HL-60 (cell line): ENCODE results near the gene TRNP1.

ENCODE experiments used
- DNase-seq, 2 experiments: peaks; one replicate each; pipeline ENCODE4 v3.0.0-alpha.2; 2010 to 2020; ENCODE audit warnings: low read depth in 1 of 2, low spot score in 1 of 2
- H3K27ac ChIP-seq: fragments of 250-450 bp; sonication (Bioruptor Pico); replicated peaks from 2 replicates; pipeline ENCODE4 v1.5.1; 2020; ENCODE audit warnings: mild to moderate bottlenecking, moderate library complexity
- H3K27me3 ChIP-seq: fragments of 250-450 bp; sonication (Bioruptor Pico); 2 replicates; pipeline ENCODE4 v1.5.1; 2021; ENCODE audit warnings: mild to moderate bottlenecking, moderate library complexity; ENCODE audit not compliant: insufficient read depth, poor library complexity, severe bottlenecking
- H3K4me3 ChIP-seq: replicated peaks from 2 replicates; pipeline ENCODE4 v1.5.1; 2011; ENCODE audit warnings: mild to moderate bottlenecking, control low read depth, low read length; ENCODE audit not compliant: insufficient read depth
- GABPA ChIP-seq: IDR thresholded peaks from 2 replicates; pipeline ENCODE4 v1.6.1; 2012; ENCODE audit warnings: low read depth
- POLR2AphosphoS5 ChIP-seq: IDR thresholded peaks from 2 replicates; pipeline ENCODE4 v1.6.1; 2012; ENCODE audit warnings: low read depth
- SPI1 ChIP-seq: IDR thresholded peaks from 2 replicates; pipeline ENCODE4 v1.6.1; 2012; ENCODE audit warnings: low read depth, mild to moderate bottlenecking, borderline replicate concordance
- TF ChIP-seq, protein P1 (sequence below): IDR thresholded peaks from 2 replicates; pipeline ENCODE4 v1.6.1; 2012; ENCODE audit warnings: low read depth; ENCODE audit not compliant: insufficient replicate concordance
- TF ChIP-seq, protein P2 (sequence below): IDR thresholded peaks from one replicate; pipeline ENCODE4 v1.5.1; 2011; ENCODE audit warnings: low read length, control low read depth, inconsistent platforms; ENCODE audit not compliant: insufficient read depth

TRNP1 gene

DNA sequence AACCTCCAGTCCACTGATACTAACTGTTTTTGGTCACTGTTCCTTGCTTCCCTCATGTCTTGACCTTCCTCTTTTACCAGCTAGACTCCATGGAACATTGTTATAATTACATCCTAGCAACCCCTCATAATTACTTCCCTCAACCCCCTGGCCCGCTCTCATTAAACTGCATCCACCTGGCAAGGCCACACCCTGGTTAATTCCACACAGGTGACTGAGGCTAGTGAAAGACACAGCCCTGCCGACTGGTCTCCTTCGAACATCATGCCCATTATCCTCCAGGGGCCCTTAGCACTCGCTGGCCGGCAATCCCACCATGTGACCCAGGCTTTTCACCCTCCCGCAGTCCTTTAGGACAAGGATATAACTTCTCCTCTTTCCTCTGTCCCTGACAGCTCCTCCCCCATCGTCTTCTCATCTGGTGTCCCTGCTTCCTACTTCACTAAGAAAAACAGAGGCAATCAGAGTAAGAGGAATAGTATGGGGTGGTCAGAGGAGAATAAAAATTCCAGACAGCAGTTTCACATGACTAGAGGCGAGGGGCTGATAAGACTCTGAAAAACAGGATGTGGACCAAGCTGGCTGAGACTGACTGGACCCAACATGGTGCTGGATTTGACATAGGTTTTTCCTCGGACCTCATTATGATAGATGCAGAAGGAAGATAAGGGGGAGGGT lies 28.0 kb downstream of the TRNP1 start:
- TF ChIP-seq, protein P1, sequence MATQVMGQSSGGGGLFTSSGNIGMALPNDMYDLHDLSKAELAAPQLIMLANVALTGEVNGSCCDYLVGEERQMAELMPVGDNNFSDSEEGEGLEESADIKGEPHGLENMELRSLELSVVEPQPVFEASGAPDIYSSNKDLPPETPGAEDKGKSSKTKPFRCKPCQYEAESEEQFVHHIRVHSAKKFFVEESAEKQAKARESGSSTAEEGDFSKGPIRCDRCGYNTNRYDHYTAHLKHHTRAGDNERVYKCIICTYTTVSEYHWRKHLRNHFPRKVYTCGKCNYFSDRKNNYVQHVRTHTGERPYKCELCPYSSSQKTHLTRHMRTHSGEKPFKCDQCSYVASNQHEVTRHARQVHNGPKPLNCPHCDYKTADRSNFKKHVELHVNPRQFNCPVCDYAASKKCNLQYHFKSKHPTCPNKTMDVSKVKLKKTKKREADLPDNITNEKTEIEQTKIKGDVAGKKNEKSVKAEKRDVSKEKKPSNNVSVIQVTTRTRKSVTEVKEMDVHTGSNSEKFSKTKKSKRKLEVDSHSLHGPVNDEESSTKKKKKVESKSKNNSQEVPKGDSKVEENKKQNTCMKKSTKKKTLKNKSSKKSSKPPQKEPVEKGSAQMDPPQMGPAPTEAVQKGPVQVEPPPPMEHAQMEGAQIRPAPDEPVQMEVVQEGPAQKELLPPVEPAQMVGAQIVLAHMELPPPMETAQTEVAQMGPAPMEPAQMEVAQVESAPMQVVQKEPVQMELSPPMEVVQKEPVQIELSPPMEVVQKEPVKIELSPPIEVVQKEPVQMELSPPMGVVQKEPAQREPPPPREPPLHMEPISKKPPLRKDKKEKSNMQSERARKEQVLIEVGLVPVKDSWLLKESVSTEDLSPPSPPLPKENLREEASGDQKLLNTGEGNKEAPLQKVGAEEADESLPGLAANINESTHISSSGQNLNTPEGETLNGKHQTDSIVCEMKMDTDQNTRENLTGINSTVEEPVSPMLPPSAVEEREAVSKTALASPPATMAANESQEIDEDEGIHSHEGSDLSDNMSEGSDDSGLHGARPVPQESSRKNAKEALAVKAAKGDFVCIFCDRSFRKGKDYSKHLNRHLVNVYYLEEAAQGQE, result no peak
- TF ChIP-seq GABPA (no peak), POLR2AphosphoS5 (no peak), SPI1 (no peak)
- H3K27me3 ChIP-seq, result no peaks in the 10 kb centered on the region

DNA sequence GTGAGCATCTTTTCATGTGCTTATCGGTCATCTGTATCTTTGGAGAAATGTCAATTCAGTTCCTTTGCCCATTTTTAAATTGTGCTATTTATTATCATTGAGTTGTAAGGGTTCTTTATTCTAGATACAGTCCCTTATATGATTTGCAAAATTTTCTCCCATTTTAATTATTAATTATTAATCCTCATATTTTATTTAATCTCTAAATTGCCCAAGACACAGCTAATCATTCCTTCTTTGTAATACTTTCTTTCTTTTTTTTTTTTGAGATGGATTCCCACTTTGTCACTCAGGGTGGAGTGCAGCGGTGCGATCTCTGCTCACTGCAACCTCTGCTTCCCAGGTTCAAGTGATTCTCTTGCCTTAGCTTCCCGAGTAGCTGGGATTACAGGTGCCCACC lies 32.2 kb downstream of the TRNP1 start:
- TF ChIP-seq SPI1, result no peak
- no peak for TF ChIP-seq POLR2AphosphoS5
- H3K4me3 ChIP-seq, result no peak overlapping the region

More for the DNA sequence above, 28.0 kb downstream of the TRNP1 start:
- Histone ChIP-seq H3K27ac (no peak overlapping the region), H3K4me3 (no peak overlapping the region)
- no peak for DNase-seq

DNA sequence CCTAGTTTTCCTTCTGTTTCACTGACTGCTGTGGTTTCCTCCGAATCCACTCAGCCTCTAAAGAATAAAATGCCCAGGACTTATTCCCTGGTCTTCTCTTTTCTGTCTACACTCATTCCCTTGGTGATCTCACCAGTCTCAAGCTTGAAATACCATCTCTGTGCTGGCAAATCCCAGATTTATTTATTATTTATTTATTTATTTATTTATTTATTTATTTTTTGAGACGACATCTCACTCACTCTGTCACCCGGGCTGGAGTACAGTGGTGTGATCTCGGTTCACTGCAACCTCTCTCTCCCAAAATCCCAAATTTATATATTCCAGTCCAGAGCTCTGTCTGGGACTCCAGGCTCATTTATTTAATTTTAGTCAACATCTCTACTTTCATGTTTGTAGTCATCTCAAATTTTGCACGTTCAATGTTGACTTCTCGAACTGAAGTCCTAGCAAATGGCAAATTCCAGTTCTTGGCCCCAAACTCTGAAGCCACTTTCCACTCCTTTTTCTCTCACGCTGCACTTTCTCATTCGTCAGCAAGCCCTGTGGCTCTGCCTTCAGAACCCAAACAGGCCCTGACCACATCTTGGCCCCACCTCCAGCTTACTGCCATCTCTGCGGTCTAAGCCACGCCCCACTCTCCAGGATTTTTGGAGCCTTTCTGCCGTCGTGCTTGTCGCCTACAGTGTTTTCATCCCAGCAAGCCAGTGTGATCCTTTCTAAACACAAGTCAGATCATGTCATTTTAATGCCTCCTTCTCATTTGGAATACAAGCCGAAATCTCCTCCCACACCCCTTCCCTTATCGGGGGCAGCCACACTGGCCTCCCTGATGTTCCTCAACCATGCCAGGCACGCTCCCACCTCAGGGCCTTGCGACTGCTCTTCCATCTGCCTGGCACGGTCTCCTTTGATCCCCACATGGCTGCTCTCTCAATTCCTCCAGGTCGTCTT lies 33.4 kb downstream of the TRNP1 start:
- Histone ChIP-seq H3K27ac (no peak overlapping the region), H3K27me3 (no peaks in the 10 kb centered on the region), H3K4me3 (no peak overlapping the region)
- TF ChIP-seq POLR2AphosphoS5 (no peak), GABPA (no peak), SPI1 (no peak)
- TF ChIP-seq, protein P1, result no peak
- TF ChIP-seq, protein P2, sequence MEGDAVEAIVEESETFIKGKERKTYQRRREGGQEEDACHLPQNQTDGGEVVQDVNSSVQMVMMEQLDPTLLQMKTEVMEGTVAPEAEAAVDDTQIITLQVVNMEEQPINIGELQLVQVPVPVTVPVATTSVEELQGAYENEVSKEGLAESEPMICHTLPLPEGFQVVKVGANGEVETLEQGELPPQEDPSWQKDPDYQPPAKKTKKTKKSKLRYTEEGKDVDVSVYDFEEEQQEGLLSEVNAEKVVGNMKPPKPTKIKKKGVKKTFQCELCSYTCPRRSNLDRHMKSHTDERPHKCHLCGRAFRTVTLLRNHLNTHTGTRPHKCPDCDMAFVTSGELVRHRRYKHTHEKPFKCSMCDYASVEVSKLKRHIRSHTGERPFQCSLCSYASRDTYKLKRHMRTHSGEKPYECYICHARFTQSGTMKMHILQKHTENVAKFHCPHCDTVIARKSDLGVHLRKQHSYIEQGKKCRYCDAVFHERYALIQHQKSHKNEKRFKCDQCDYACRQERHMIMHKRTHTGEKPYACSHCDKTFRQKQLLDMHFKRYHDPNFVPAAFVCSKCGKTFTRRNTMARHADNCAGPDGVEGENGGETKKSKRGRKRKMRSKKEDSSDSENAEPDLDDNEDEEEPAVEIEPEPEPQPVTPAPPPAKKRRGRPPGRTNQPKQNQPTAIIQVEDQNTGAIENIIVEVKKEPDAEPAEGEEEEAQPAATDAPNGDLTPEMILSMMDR, result no peak
- DNase-seq, result no peak

More for the DNA sequence above, 32.2 kb downstream of the TRNP1 start:
- no peak overlapping the region for H3K27ac ChIP-seq
- H3K27me3 ChIP-seq, result no peaks in the 10 kb centered on the region
- no peak for DNase-seq

DNA sequence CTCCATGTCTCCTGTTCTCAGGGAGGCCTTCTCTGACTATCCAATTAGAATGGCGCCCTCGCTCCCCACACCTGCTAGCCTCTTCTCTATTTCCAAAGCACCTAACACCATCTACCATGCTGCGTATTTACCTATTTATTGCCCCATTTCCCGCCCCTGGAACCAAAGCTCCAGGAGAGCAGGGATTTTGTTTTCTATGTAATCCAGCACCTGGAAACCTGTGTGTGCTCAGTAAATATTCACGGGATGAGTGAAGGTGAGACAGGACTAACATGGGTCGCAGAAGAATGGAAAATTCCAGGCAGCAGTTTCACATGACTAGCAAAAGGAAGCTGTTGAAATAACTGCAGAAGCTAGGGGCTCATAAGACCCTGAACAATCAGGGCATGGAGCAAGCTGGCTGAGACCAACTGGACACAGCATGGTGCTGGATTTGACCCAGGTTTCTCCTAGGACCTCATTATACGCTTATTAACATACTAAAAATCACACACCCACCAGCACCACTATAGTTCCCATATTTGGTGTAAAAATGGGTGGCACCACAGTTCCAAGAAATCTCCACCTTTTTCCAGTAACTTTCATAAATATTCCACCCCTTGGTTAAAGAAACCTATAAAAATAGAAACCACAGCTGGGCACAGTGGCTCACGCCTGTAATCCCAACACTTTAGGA lies 34.2 kb downstream of the TRNP1 start:
- TF ChIP-seq POLR2AphosphoS5, result no peak
- TF ChIP-seq, protein P1, result no peak
- TF ChIP-seq, protein P2, result no peak
- no peak for TF ChIP-seq SPI1
- TF ChIP-seq GABPA, result no peak
- no peaks in the 10 kb centered on the region for H3K27me3 ChIP-seq
- no peak overlapping the region for H3K4me3 ChIP-seq
- H3K27ac ChIP-seq, result no peak overlapping the region
- DNase-seq, result no peak
